Lower lobe of right lung (tissue), 2 donors: Measurements from ENCODE around the gene CLASP1. TPM values are rescaled to one million over a fixed set of nuclear protein-coding genes. Genes with fewer than 3 reads are reported as not detected.

Source experiments
- ATAC-seq, 2 donors: fragments of 200-7000 bp; cut with Tn5 transposase; one replicate each; pipeline ENCODE4 v1.9.1; 2020 to 2022; ENCODE audit warnings: mild to moderate bottlenecking in 2 of 2, moderate library complexity in 2 of 2
- DNase-seq: peaks from one replicate; pipeline ENCODE4 v3.0.0-alpha.2; 2020
- H3K27ac ChIP-seq: fragments of 200-600 bp; one replicate; pipeline ENCODE4 v1.8.0; 2022
- H3K27me3 ChIP-seq: fragments of 200-600 bp; one replicate; pipeline ENCODE4 v1.8.0; 2022; ENCODE audit warnings: low read depth
- H3K36me3 ChIP-seq: fragments of 200-600 bp; one replicate; pipeline ENCODE4 v1.8.0; 2022; ENCODE audit warnings: mild to moderate bottlenecking
- H3K4me1 ChIP-seq: fragments of 200-600 bp; one replicate; pipeline ENCODE4 v1.8.0; 2022
- H3K4me3 ChIP-seq: fragments of 200-600 bp; one replicate; pipeline ENCODE4 v1.8.0; 2022; ENCODE audit warnings: mild to moderate bottlenecking
- H3K9me3 ChIP-seq: fragments of 200-600 bp; one replicate; pipeline ENCODE4 v1.8.0; 2022
- intact Hi-C: fragments of 100-400 bp; cut with DNase I; formaldehyde crosslinking; loops from one replicate; pipeline ENCODE4 v1.11.0; 2022
- total RNA-seq: library from RNA; stranded (reverse); fragmentation: NEBNext Ultra II Directional; extraction: Animal tissue kit (Norgen Biotek cat#: 25700); gene quantifications from one replicate; pipeline ENCODE4 v1.2.1, GENCODE V29; 2021
- TF ChIP-seq, protein P1 (sequence below): fragments of 200-600 bp; IDR thresholded peaks from one replicate; pipeline ENCODE4 v1.8.0; 2022; ENCODE audit warnings: antibody characterized with exemption, mild to moderate bottlenecking
- donor health status: DM: no; HTN: yes; CAD: no; lungs with severe emphysema.

CLASP1 gene
- total RNA-seq, 1 donor from 2014 or later = 45.8 TPM

DNA sequence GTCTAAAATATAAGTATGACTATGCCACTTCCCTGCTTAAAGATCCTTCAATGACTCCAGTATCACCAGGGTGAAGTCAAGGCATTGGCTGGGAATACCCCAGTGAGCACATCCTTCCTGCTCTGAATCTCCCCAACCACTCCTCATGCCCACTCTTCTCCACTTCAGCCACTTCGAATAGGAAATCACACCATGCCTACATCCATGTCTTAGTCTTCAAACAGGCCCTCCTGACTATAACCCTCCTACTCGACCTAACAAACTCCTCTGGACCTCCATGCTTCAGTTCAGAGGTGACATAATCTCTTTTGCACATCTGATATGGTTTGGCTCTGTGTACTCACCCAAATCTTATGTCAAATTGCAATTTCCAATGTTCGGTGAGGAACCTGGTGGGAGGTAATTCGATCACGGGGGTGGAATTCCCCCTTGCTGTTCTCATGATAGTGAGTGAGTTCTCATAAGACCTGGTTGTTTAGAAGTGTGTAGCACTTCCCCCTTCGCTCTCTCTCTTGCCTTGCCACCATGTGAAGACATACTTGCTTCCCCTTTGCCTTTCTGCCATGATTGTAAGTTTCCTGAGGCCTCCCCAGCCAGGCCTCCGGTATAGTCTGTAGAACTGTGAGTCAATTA is 276.4 kb downstream of the CLASP1 start:
- no peaks in the 10 kb centered on the region for H3K9me3 ChIP-seq
- H3K36me3 ChIP-seq = peaks cover 69% of the 10 kb centered on the region
- ATAC-seq = no peak
- no peak overlapping the region for H3K4me3 ChIP-seq
- TF ChIP-seq, protein P1, sequence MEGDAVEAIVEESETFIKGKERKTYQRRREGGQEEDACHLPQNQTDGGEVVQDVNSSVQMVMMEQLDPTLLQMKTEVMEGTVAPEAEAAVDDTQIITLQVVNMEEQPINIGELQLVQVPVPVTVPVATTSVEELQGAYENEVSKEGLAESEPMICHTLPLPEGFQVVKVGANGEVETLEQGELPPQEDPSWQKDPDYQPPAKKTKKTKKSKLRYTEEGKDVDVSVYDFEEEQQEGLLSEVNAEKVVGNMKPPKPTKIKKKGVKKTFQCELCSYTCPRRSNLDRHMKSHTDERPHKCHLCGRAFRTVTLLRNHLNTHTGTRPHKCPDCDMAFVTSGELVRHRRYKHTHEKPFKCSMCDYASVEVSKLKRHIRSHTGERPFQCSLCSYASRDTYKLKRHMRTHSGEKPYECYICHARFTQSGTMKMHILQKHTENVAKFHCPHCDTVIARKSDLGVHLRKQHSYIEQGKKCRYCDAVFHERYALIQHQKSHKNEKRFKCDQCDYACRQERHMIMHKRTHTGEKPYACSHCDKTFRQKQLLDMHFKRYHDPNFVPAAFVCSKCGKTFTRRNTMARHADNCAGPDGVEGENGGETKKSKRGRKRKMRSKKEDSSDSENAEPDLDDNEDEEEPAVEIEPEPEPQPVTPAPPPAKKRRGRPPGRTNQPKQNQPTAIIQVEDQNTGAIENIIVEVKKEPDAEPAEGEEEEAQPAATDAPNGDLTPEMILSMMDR = no peak
- no peaks in the 10 kb centered on the region for H3K27me3 ChIP-seq
- no peak overlapping the region for H3K27ac ChIP-seq
- intact Hi-C loops = no loop called here
- H3K4me1 ChIP-seq = no peaks in the 10 kb centered on the region
- no peak for DNase-seq

DNA sequence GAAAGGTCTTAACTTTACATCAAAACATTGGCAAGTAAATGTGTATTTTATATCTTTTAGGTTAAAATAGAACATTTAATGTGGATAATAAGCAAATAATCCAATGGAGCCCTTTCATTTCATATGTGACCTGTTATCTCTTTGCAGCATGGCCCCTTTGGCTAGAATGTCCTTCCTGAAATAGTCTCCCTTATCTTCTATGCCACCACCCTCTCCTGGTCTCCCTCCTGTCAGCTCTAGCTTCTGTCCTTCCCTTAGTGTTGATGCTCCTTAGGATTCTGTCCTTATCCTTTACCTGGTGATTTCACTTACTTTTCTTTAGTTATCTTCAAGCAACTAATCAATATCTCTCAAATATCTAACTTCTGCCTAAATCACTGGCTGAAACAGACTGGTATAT is 277.2 kb downstream of the CLASP1 start:
- Histone ChIP-seq H3K27me3 (no peaks in the 10 kb centered on the region), H3K27ac (no peak overlapping the region), H3K9me3 (no peaks in the 10 kb centered on the region), H3K4me1 (no peaks in the 10 kb centered on the region), H3K36me3 (peaks cover 69% of the 10 kb centered on the region), H3K4me3 (no peak overlapping the region)
- TF ChIP-seq, protein P1 = no peak
- no peak for ATAC-seq
- intact Hi-C loops = no loop called here
- no peak for DNase-seq

DNA sequence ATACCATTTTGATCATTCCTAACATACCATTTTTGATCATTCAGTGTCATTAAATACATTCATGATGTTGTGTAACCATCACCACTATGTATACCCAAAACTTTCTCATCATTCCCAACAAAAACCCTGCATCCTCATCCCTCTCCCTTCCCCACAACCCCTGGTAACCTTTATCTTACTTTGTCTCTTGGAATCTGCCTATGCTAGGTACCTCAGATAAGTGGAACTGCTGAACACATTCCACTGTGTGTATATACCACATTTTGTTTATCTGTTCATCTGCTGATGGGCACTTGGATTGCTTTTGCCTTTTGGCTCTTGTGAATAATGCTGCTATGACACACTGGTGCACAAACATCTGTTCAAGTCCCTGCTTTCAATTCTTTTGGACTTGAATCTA is 280.4 kb downstream of the CLASP1 start:
- no peaks in the 10 kb centered on the region for H3K9me3 ChIP-seq
- H3K4me3 ChIP-seq = no peak overlapping the region
- peaks cover 72% of the 10 kb centered on the region for H3K36me3 ChIP-seq
- no peak overlapping the region for H3K27ac ChIP-seq
- DNase-seq = no peak
- no peaks in the 10 kb centered on the region for H3K4me1 ChIP-seq
- no peak for ATAC-seq
- TF ChIP-seq, protein P1 = no peak
- H3K27me3 ChIP-seq = no peaks in the 10 kb centered on the region
- intact Hi-C loops = no loop called here

DNA sequence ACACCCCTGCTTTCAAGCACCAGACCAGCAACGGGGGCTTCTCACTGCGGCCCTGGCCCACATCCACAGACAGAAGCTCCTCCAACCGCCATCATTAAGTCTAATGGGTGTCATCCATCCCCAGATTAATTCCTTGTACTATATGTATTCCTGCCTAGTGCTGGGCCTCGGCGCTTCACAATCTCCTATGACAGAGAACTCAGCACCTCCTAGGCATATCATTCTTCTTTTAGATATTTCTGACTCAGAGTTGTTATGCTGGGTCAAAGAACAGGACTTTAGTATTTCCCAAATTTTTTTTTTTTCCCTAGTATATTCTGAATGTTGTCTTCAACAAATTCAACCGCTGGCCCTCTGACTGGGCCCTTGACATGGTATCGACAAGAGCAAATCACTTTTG is 281.1 kb downstream of the CLASP1 start:
- Histone ChIP-seq H3K27ac (no peak overlapping the region), H3K4me3 (no peak overlapping the region), H3K9me3 (no peaks in the 10 kb centered on the region), H3K36me3 (peaks cover 76% of the 10 kb centered on the region), H3K27me3 (no peaks in the 10 kb centered on the region), H3K4me1 (no peaks in the 10 kb centered on the region)
- no peak for ATAC-seq
- TF ChIP-seq, protein P1 = no peak
- DNase-seq = no peak
- intact Hi-C loops = no loop called here

DNA sequence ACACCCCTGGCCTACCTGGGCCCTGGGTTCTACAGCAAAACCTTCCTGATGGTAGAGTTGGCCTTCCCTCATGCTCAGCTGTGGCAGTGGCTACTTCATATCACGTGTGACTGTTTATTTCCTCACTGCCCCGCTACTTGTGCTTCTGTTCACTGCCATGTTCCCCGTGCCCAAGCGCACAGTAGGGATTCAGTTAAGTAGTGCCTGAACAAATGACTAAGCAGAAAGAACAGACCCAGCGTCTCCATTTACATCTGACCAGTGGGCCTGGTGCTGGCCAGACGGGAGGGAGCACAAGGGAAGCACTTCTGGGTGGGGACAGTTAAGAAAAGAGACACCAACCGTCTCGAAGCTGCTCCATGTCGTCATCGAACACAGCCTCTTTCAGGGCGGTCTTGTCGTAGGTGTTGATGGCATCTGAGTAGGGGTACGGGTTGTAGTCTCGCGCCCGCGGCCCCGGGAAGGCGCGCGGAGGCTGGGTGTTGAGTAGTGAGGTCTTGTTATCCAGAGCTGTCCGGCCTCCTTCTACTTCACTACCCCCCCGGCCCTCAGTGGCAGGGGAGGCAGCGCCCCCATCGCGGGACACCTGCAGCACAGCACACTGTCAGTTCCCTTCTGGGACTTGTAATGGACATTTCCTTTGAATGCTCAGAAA is 281.9 kb downstream of the CLASP1 start:
- no peaks in the 10 kb centered on the region for H3K27me3 ChIP-seq
- no peak for DNase-seq
- H3K36me3 ChIP-seq = peaks cover 76% of the 10 kb centered on the region
- TF ChIP-seq, protein P1 = no peak
- intact Hi-C loops = no loop called here
- ATAC-seq = no peak
- H3K9me3 ChIP-seq = no peaks in the 10 kb centered on the region
- H3K4me3 ChIP-seq = no peak overlapping the region
- no peaks in the 10 kb centered on the region for H3K4me1 ChIP-seq
- no peak overlapping the region for H3K27ac ChIP-seq
